Kidney (tissue), 14 donors: ENCODE measurements around the gene KLHDC2. TPM values are rescaled to one million over a fixed set of nuclear protein-coding genes. Genes with fewer than 3 reads are reported as not detected.

Source experiments
- DNase-seq, 5 donors: peaks; one replicate each; pipeline ENCODE4 v3.0.0-alpha.2; 2013 to 2020
- FAIRE-seq: peaks from 2 replicates; lab custom pipeline; 2012; peaks lifted over from hg19 to GRCh38; lab: Jason Lieb, UNC
- H3K27ac ChIP-seq, 2 donors: one replicate each; pipeline ENCODE4 v1.7.0; 2013; ENCODE audit warnings: low read depth in 2 of 2, low read length in 2 of 2, inconsistent platforms in 1 of 2
- H3K27me3 ChIP-seq: one replicate; pipeline ENCODE4 v1.7.1; 2013; ENCODE audit warnings: low read length, inconsistent platforms; ENCODE audit not compliant: control insufficient read depth, insufficient read depth
- H3K36me3 ChIP-seq, 3 donors: one replicate each; pipeline versions ENCODE4 v1.7.0 to v1.7.1; 2013; ENCODE audit warnings: low read length in 3 of 3, control low read depth in 1 of 3, inconsistent platforms in 1 of 3; ENCODE audit not compliant: insufficient read depth in 3 of 3, control insufficient read depth in 2 of 3
- H3K4me1 ChIP-seq, 3 donors: one replicate each; pipeline versions ENCODE4 v1.7.0 to v1.7.1; 2013; ENCODE audit warnings: low read length in 3 of 3, inconsistent platforms in 1 of 3, low read depth in 1 of 3; ENCODE audit not compliant: control insufficient read depth in 2 of 3, insufficient read depth in 2 of 3
- H3K4me3 ChIP-seq, 3 donors: one replicate each; pipeline versions ENCODE4 v1.7.0 to v1.8.1; 2013; ENCODE audit warnings: low read length in 3 of 3, control low read depth in 1 of 3, inconsistent platforms in 1 of 3
- H3K9ac ChIP-seq, 3 donors: one replicate each; pipeline versions ENCODE4 v1.7.0 to v1.7.1; 2013; ENCODE audit warnings: low read length in 3 of 3, control low read depth in 1 of 3, inconsistent platforms in 1 of 3
- H3K9me3 ChIP-seq, 3 donors: one replicate each; pipeline versions ENCODE4 v1.7.0 to v1.7.1; 2013; ENCODE audit warnings: low read length in 3 of 3, control low read depth in 1 of 3, inconsistent platforms in 1 of 3; ENCODE audit not compliant: control insufficient read depth in 2 of 3, insufficient read depth in 1 of 3
- CTCF ChIP-seq: IDR thresholded peaks from 3 replicates; pipeline ENCODE4 v1.5.1; 2012; ENCODE audit warnings: mild to moderate bottlenecking, moderate library complexity, borderline replicate concordance; ENCODE audit not compliant: insufficient read depth; ENCODE audit errors: extremely low read depth
- intact Hi-C: fragments of 100-400 bp; cut with DNase I; formaldehyde crosslinking; loops from one replicate; pipeline ENCODE4 v1.11.1; 2022
- polyA plus RNA-seq: library from polyadenylated mRNA; stranded (reverse); fragments of 350-450 nt; fragmentation: Illumina TruSeq; extraction: RNeasy Lipid Tissue Mini Kit (QIAGEN cat#74804); gene quantifications from one replicate; pipeline ENCODE4 v1.2.3, GENCODE V29; 2014; ENCODE audit warnings: low read depth, low replicate concordance; ENCODE audit not compliant: insufficient read depth
- total RNA-seq: library from RNA; stranded (reverse); fragmentation: NEBNext Ultra II Directional; extraction: Animal tissue kit (Norgen Biotek cat#: 25700); gene quantifications from one replicate; pipeline ENCODE4 v1.2.1, GENCODE V29; 2021
- donor health status: control.
- donor health status: control.
- donor health status: control.
- donor health status: control.
- donor health status: control.
- donor health status: DM: yes; HTN: yes; CAD: no.
- donor health status: Normal renal cell carcinoma (clear cell type).

The KLHDC2 gene
- total and polyA plus RNA-seq, 2 donors from 2014 or later: 58.7 to 83.4 TPM

- DNase-seq (peak; percentile 58 to 83 (median 82)), FAIRE-seq (no peak)
- Histone ChIP-seq H3K36me3 (peaks cover 0 to 5% (median 0%) of the 10 kb centered on the region in 3 donors), H3K27ac (peak overlapping the region; percentile 93 to 98), H3K4me1 (peaks cover 6 to 17% (median 16%) of the 10 kb centered on the region in 3 donors), H3K9me3 (no peaks in the 10 kb centered on the region), H3K27me3 (no peaks in the 10 kb centered on the region), H3K4me3 (peak overlapping the region; percentile 74 to 99 (median 89)), H3K9ac (peak overlapping the region; percentile 92 to 99 (median 92))
- intact Hi-C loops: no loop called here
- TF ChIP-seq CTCF: no peak
These were observed 558 bp downstream of the KLHDC2 start for GRCh38 chr14:49768301-49769121.

- peak overlapping the region; percentile 93 to 98 for H3K27ac ChIP-seq
- H3K9ac ChIP-seq: peak overlapping the region; percentile 92 to 99 (median 92)
- H3K27me3 ChIP-seq: no peaks in the 10 kb centered on the region
- intact Hi-C loops: no loop called here
- peaks cover 6 to 20% (median 16%) of the 10 kb centered on the region in 3 donors for H3K4me1 ChIP-seq
- FAIRE-seq (no peak), DNase-seq (peak in 1 of 5 donors; percentile 37)
- peaks cover 0 to 8% (median 2%) of the 10 kb centered on the region in 3 donors for H3K36me3 ChIP-seq
- H3K4me3 ChIP-seq: peak overlapping the region; percentile 74 to 99 (median 89)
- H3K9me3 ChIP-seq: no peaks in the 10 kb centered on the region
- TF ChIP-seq CTCF: no peak
These were observed 1.2 kb downstream of the KLHDC2 start for GRCh38 chr14:49769171-49769570.

- H3K4me3 ChIP-seq: peak overlapping the region; percentile 74 to 99 (median 89)
- peak overlapping the region; percentile 93 to 98 for H3K27ac ChIP-seq
- TF ChIP-seq CTCF: no peak
- H3K9me3 ChIP-seq: no peaks in the 10 kb centered on the region
- DNase-seq (peak in 4 of 5 donors; percentile 3 to 42 (median 14)), FAIRE-seq (no peak)
- peak overlapping the region; percentile 33 to 99 (median 92) for H3K9ac ChIP-seq
- H3K4me1 ChIP-seq: peaks cover 6 to 23% (median 18%) of the 10 kb centered on the region in 3 donors
- H3K36me3 ChIP-seq: peaks cover 0 to 13% (median 7%) of the 10 kb centered on the region in 3 donors
- no peaks in the 10 kb centered on the region for H3K27me3 ChIP-seq
- intact Hi-C loops: no loop called here
These were observed 1.7 kb downstream of the KLHDC2 start for GRCh38 chr14:49769581-49770211.
